ENCODE measurements around the gene ROCK2.

Gene ROCK2

GRCh38 chr2:11144077-11144737 lies 200.2 kb downstream of the ROCK2 start:
- no peak overlapping the region for H3K4me3 ChIP-seq (ENCODE audit: low read depth, low read length)
- DNase-seq (ENCODE audit: low read depth), result no peak
- TF ChIP-seq CTCF (IDR thresholded peaks at IDR 0.05; ENCODE audit: low read depth, low read length, missing control alignments), result no peak

- H3K4me3 ChIP-seq (ENCODE audit: low read depth, low read length), result no peak overlapping the region
- no peak for TF ChIP-seq CTCF (IDR thresholded peaks at IDR 0.05; ENCODE audit: low read depth, low read length, missing control alignments)
- no peak for DNase-seq (ENCODE audit: low read depth)
Measured at GRCh38 chr2:11142987-11143386, 201.4 kb downstream of the ROCK2 start.

- DNase-seq (ENCODE audit: low read depth), result no peak
- TF ChIP-seq CTCF (IDR thresholded peaks at IDR 0.05; ENCODE audit: low read depth, low read length, missing control alignments), result no peak
- no peak overlapping the region for H3K4me3 ChIP-seq (ENCODE audit: low read depth, low read length)
Measured at GRCh38 chr2:11142330-11142729, 202.1 kb downstream of the ROCK2 start.

- no peak for TF ChIP-seq CTCF (IDR thresholded peaks at IDR 0.05; ENCODE audit: low read depth, low read length, missing control alignments)
- DNase-seq (ENCODE audit: low read depth), result no peak
- no peak overlapping the region for H3K4me3 ChIP-seq (ENCODE audit: low read depth, low read length)
Measured at GRCh38 chr2:11141319-11141718, 203.1 kb downstream of the ROCK2 start.

GRCh38 chr2:11140492-11140891 lies 203.9 kb downstream of the ROCK2 start:
- DNase-seq (ENCODE audit: low read depth), result no peak
- TF ChIP-seq CTCF (IDR thresholded peaks at IDR 0.05; ENCODE audit: low read depth, low read length, missing control alignments), result no peak
- H3K4me3 ChIP-seq (ENCODE audit: low read depth, low read length), result no peak overlapping the region

- DNase-seq (ENCODE audit: low read depth), result no peak
- no peak for TF ChIP-seq CTCF (IDR thresholded peaks at IDR 0.05; ENCODE audit: low read depth, low read length, missing control alignments)
Measured at GRCh38 chr2:11134349-11134748, 210.1 kb downstream of the ROCK2 start.

GRCh38 chr2:11133936-11134320 lies 210.5 kb downstream of the ROCK2 start:
- DNase-seq (ENCODE audit: low read depth), result no peak
- H3K4me3 ChIP-seq (ENCODE audit: low read depth, low read length), result no peak overlapping the region
- TF ChIP-seq CTCF (IDR thresholded peaks at IDR 0.05; ENCODE audit: low read depth, low read length, missing control alignments), result no peak

More at GRCh38 chr2:11134349-11134748, 210.1 kb downstream of the ROCK2 start:
- no peak overlapping the region for H3K4me3 ChIP-seq (ENCODE audit: low read depth, low read length)

All from GM12864 (cell line).